ENCODE data around the gene KRT6A. TPM values are rescaled to one million over a fixed set of nuclear protein-coding genes. Genes with fewer than 3 reads are reported as not detected.
A peak's percentile ranks its signal among the peaks of the same experiment; 100 is the strongest.
"Not testable (repeated sequence)": the region's sequence is repeated elsewhere in the genome, so short reads cannot be mapped to it uniquely, and the experiment has no call there.

KRT6A gene
- total and polyA plus RNA-seq, 2 experiments from 2014 or later = not detected

GRCh38 chr12:52502877-52503276, 9.8 kb upstream of the KRT6A start:
- Histone ChIP-seq H3K4me1 (ENCODE audit: insufficient read depth) (peaks cover 20% of the 10 kb centered on the region), H3K9me2 (ENCODE audit: insufficient read depth) (no peaks in the 10 kb centered on the region), H3K36me3 (ENCODE audit: low read depth) (no peaks in the 10 kb centered on the region), H2AFZ (no peak overlapping the region), H3K4me2 (ENCODE audit: unreplicated experiment) (no peak overlapping the region), H3K27me3 (replicated peaks; ENCODE audit: insufficient read depth) (no peaks in the 10 kb centered on the region), H3K9ac (no peak overlapping the region), H3K79me2 (ENCODE audit: insufficient read depth) (no peaks in the 10 kb centered on the region), H3F3A (ENCODE audit: insufficient read depth) (peaks cover 14% of the 10 kb centered on the region), H3K4me3 (no peak overlapping the region), H4K20me1 (ENCODE audit: insufficient read depth) (no peaks in the 10 kb centered on the region), H3K9me3 (ENCODE audit: low read depth) (no peaks in the 10 kb centered on the region), H3K27ac (no peak overlapping the region)
- in situ Hi-C loops (cut with MboI) = no loop called here
- DNase-seq = no peak
- TF ChIP-seq EZH2 (IDR thresholded peaks at IDR 0.05; ENCODE audit: insufficient read depth, poor library complexity, severe bottlenecking) (no peak), EZH2phosphoT487 (IDR thresholded peaks at IDR 0.05; ENCODE audit: insufficient read depth, low read depth) (no peak)
- 75 to 86% methylated on average over 1 of the region's 1 CpG for whole genome bisulfite sequencing, 2 experiments (ENCODE audit: low coverage in 1 of 2, low lambda C conversion rate in 2 of 2, missing lambda C conversion rate in 2 of 2)

GRCh38 chr12:52501490-52501889, 8.4 kb upstream of the KRT6A start:
- in situ Hi-C loops (cut with MboI) = no loop called here
- Histone ChIP-seq H3K79me2 (ENCODE audit: insufficient read depth) (no peaks in the 10 kb centered on the region), H2AFZ (no peak overlapping the region), H3K27ac (no peak overlapping the region), H3K4me2 (ENCODE audit: unreplicated experiment) (no peak overlapping the region), H3K27me3 (replicated peaks; ENCODE audit: insufficient read depth) (no peaks in the 10 kb centered on the region), H3K9me2 (ENCODE audit: insufficient read depth) (no peaks in the 10 kb centered on the region), H3K36me3 (ENCODE audit: low read depth) (no peaks in the 10 kb centered on the region), H3K4me1 (ENCODE audit: insufficient read depth) (peaks cover 30% of the 10 kb centered on the region), H3K4me3 (no peak overlapping the region), H3K9ac (no peak overlapping the region), H4K20me1 (ENCODE audit: insufficient read depth) (no peaks in the 10 kb centered on the region), H3F3A (ENCODE audit: insufficient read depth) (peaks cover 20% of the 10 kb centered on the region), H3K9me3 (ENCODE audit: low read depth) (no peaks in the 10 kb centered on the region)
- DNase-seq = peak; percentile 9
- WGBS, 2 experiments (ENCODE audit: low coverage in 1 of 2, low lambda C conversion rate in 2 of 2, missing lambda C conversion rate in 2 of 2) = 88 to 89% methylated on average over 7 of the region's 7 CpGs
- TF ChIP-seq EZH2phosphoT487 (IDR thresholded peaks at IDR 0.05; ENCODE audit: insufficient read depth, low read depth) (no peak), EZH2 (IDR thresholded peaks at IDR 0.05; ENCODE audit: insufficient read depth, poor library complexity, severe bottlenecking) (no peak)

- H4K20me1 ChIP-seq (ENCODE audit: insufficient read depth); H3K4me3 ChIP-seq; H3K27me3 ChIP-seq (replicated peaks; ENCODE audit: insufficient read depth); H3K4me2 ChIP-seq (ENCODE audit: unreplicated experiment); H3K79me2 ChIP-seq (ENCODE audit: insufficient read depth); H3K9me3 ChIP-seq (ENCODE audit: low read depth); H3K9me2 ChIP-seq (ENCODE audit: insufficient read depth); H3K9ac ChIP-seq; H2AFZ ChIP-seq; in situ Hi-C loops (cut with MboI); DNase-seq; H3K36me3 ChIP-seq (ENCODE audit: low read depth): not testable (repeated sequence)
- H3K27ac ChIP-seq = peak overlapping the region; percentile 14
- WGBS, 2 experiments (ENCODE audit: low coverage in 1 of 2, low lambda C conversion rate in 2 of 2, missing lambda C conversion rate in 2 of 2) = 65 to 71% methylated on average over 6 of the region's 6 CpGs
- peaks cover 28% of the 10 kb centered on the region for H3F3A ChIP-seq (ENCODE audit: insufficient read depth)
- peaks cover 40% of the 10 kb centered on the region for H3K4me1 ChIP-seq (ENCODE audit: insufficient read depth)
Observed at GRCh38 chr12:52500574-52500973, 7.5 kb upstream of the KRT6A start.

- Histone ChIP-seq H3K27me3 (replicated peaks; ENCODE audit: insufficient read depth) (no peaks in the 10 kb centered on the region), H3K9ac (no peak overlapping the region; the same call in 1 of the 2 replicates), H3K4me3 (no peak overlapping the region), H3K79me2 (ENCODE audit: insufficient read depth) (no peaks in the 10 kb centered on the region), H4K20me1 (ENCODE audit: insufficient read depth) (no peaks in the 10 kb centered on the region), H3K36me3 (ENCODE audit: low read depth) (no peaks in the 10 kb centered on the region), H3K4me1 (ENCODE audit: insufficient read depth) (peaks cover 45% of the 10 kb centered on the region), H2AFZ (no peak overlapping the region), H3K9me3 (ENCODE audit: low read depth) (no peaks in the 10 kb centered on the region), H3K27ac (peak overlapping the region; percentile 14), H3K4me2 (ENCODE audit: unreplicated experiment) (peak overlapping the region; percentile 22), H3F3A (ENCODE audit: insufficient read depth) (peaks cover 34% of the 10 kb centered on the region), H3K9me2 (ENCODE audit: insufficient read depth) (no peaks in the 10 kb centered on the region)
- peak; percentile 77 for DNase-seq
- TF ChIP-seq EZH2phosphoT487 (IDR thresholded peaks at IDR 0.05; ENCODE audit: insufficient read depth, low read depth) (no peak), EZH2 (IDR thresholded peaks at IDR 0.05; ENCODE audit: insufficient read depth, poor library complexity, severe bottlenecking) (no peak)
- WGBS, 2 experiments (ENCODE audit: low coverage in 1 of 2, low lambda C conversion rate in 2 of 2, missing lambda C conversion rate in 2 of 2) = 65 to 66% methylated on average over 5 of the region's 5 CpGs
- in situ Hi-C loops (cut with MboI) = no loop called here
Observed at GRCh38 chr12:52499806-52500560, 6.9 kb upstream of the KRT6A start.

All from GM23248 (cell line).